ENCODE data around the gene CCDC86.
A peak's percentile ranks its signal among the peaks of the same experiment; 100 is the strongest.
"Not testable (repeated sequence)": the region's sequence is repeated elsewhere in the genome, so short reads cannot be mapped to it uniquely, and the experiment has no call there.

CCDC86 gene

GRCh38 chr11:60841797-60842667, at the start of gene CCDC86:
Gene CCDC86 (plus strand): TSS chr11:60842113. CDS start chr11:60842125, 12 bp downstream.
- DNase-seq (ENCODE audit: low spot score) = peak; percentile 90

GRCh38 chr11:60792521-60792920, 49.4 kb upstream of the CCDC86 start:
- DNase-seq (ENCODE audit: low spot score) = no peak

- DNase-seq (ENCODE audit: low spot score) = no peak
These were observed 46.6 kb upstream of the CCDC86 start for GRCh38 chr11:60795291-60795690.

GRCh38 chr11:60797846-60798630, 43.9 kb upstream of the CCDC86 start:
- DNase-seq (ENCODE audit: low spot score) = no peak

- DNase-seq (ENCODE audit: low spot score) = no peak
These were observed 43.3 kb upstream of the CCDC86 start for GRCh38 chr11:60798631-60799030.

GRCh38 chr11:60801194-60801593, 40.7 kb upstream of the CCDC86 start:
- no peak for DNase-seq (ENCODE audit: low spot score)

GRCh38 chr11:60803273-60803936, 38.5 kb upstream of the CCDC86 start:
- no peak for DNase-seq (ENCODE audit: low spot score)

GRCh38 chr11:60809249-60809648, 32.7 kb upstream of the CCDC86 start:
- DNase-seq (ENCODE audit: low spot score) = no peak

GRCh38 chr11:60809691-60810090, 32.2 kb upstream of the CCDC86 start:
- peak; percentile 10 for DNase-seq (ENCODE audit: low spot score)

- DNase-seq (ENCODE audit: low spot score) = no peak
These were observed 31.8 kb upstream of the CCDC86 start for GRCh38 chr11:60810151-60810550.

- no peak for DNase-seq (ENCODE audit: low spot score)
These were observed 31.3 kb upstream of the CCDC86 start for GRCh38 chr11:60810569-60810968.

GRCh38 chr11:60813324-60813723, 28.6 kb upstream of the CCDC86 start:
- no peak for DNase-seq (ENCODE audit: low spot score)

- no peak for DNase-seq (ENCODE audit: low spot score)
These were observed 27.8 kb upstream of the CCDC86 start for GRCh38 chr11:60814112-60814511.

- no peak for DNase-seq (ENCODE audit: low spot score)
These were observed 25.2 kb upstream of the CCDC86 start for GRCh38 chr11:60816590-60817157.

GRCh38 chr11:60818057-60818456, 23.9 kb upstream of the CCDC86 start:
- no peak for DNase-seq (ENCODE audit: low spot score)

GRCh38 chr11:60821827-60822599, 19.9 kb upstream of the CCDC86 start:
- DNase-seq (ENCODE audit: low spot score) = no peak

GRCh38 chr11:60823745-60824306, 18.1 kb upstream of the CCDC86 start:
- DNase-seq (ENCODE audit: low spot score) = not testable (repeated sequence)

- DNase-seq (ENCODE audit: low spot score) = no peak
These were observed 16.8 kb upstream of the CCDC86 start for GRCh38 chr11:60825118-60825517.

GRCh38 chr11:60825790-60826189, 16.1 kb upstream of the CCDC86 start:
- DNase-seq (ENCODE audit: low spot score) = no peak

GRCh38 chr11:60830478-60831142, 11.3 kb upstream of the CCDC86 start:
- no peak for DNase-seq (ENCODE audit: low spot score)

GRCh38 chr11:60831143-60831500, 10.8 kb upstream of the CCDC86 start:
- DNase-seq (ENCODE audit: low spot score) = peak; percentile 82

All from SW480 (cell line).